HG03097 (cell line): ENCODE data around the gene PRPF40B.
A peak's percentile ranks its signal among the peaks of the same experiment; 100 is the strongest.
"Not testable (repeated sequence)": the region's sequence is repeated elsewhere in the genome, so short reads cannot be mapped to it uniquely, and the experiment has no call there.

Experiments used
- ATAC-seq: cut with Tn5 transposase; IDR thresholded peaks from one replicate; pipeline ENCODE4 v1.9.1; 2021; ENCODE audit not compliant: unreplicated experiment, low FRiP score

Gene PRPF40B

GRCh38 chr12:49609059-49609874 is 14.1 kb upstream of the PRPF40B start:
- no peak for ATAC-seq

GRCh38 chr12:49609875-49610154 is 13.5 kb upstream of the PRPF40B start:
- ATAC-seq = no peak

- ATAC-seq = not testable (repeated sequence)
These were observed 12.6 kb upstream of the PRPF40B start for GRCh38 chr12:49610785-49611184.

- ATAC-seq = no peak
These were observed 11.2 kb upstream of the PRPF40B start for GRCh38 chr12:49612210-49612609.

- no peak for ATAC-seq
These were observed 7.6 kb upstream of the PRPF40B start for GRCh38 chr12:49615725-49616124.

GRCh38 chr12:49616533-49617219 is 6.7 kb upstream of the PRPF40B start:
- no peak for ATAC-seq

- ATAC-seq = no peak
These were observed 4.8 kb upstream of the PRPF40B start for GRCh38 chr12:49618576-49618975.

- ATAC-seq = no peak
These were observed 4.1 kb upstream of the PRPF40B start for GRCh38 chr12:49619286-49619685.

- ATAC-seq = peak; percentile 21
These were observed 1.5 kb upstream of the PRPF40B start for GRCh38 chr12:49621651-49622500.

GRCh38 chr12:49622501-49623141 is 740 bp upstream of the PRPF40B start:
- ATAC-seq = peak; percentile 28

GRCh38 chr12:49624921-49625577 is 1.7 kb downstream of the PRPF40B start:
- ATAC-seq = no peak

GRCh38 chr12:49626169-49626835 is 2.9 kb downstream of the PRPF40B start:
- ATAC-seq = no peak

GRCh38 chr12:49626836-49627235 is 3.5 kb downstream of the PRPF40B start:
- ATAC-seq = no peak

- no peak for ATAC-seq
These were observed 4.5 kb downstream of the PRPF40B start for GRCh38 chr12:49627752-49628360.

- no peak for ATAC-seq
These were observed 8.1 kb downstream of the PRPF40B start for GRCh38 chr12:49631336-49631907.

- no peak for ATAC-seq
These were observed 9.0 kb downstream of the PRPF40B start for GRCh38 chr12:49632401-49632800.

- ATAC-seq = no peak
These were observed 9.8 kb downstream of the PRPF40B start for GRCh38 chr12:49632986-49633702.

GRCh38 chr12:49633703-49634345 is 10.5 kb downstream of the PRPF40B start:
- no peak for ATAC-seq
